ENCODE measurements around the gene BCHE.

Gene BCHE

DNA sequence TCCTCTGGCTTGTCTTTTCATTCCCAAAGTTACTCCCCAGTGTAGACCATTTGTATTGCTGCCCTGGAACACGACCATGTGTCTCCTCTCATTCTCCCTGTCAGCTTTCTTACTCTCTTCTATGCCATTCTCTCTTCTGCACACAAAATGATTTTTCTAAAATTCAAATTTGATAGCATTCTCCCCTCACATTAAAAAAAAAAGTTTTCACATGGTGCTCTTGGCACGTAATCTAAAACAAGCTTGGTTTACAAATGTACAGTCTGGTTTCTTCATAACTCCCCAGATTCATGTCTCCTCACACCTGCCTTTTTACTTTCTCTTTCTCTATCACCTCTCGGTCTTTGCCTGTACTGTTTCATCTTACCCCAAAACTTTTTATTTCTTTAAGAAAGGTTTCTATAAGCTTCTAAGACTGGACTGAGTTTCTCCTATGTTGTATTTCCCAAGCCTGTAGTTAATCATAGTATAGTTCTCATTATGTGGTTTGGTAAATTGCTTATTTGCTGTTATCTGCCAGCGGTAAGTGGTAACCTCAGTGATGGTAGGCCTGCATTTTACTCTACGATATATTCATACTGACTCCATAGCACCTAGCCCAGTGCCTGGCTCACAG lies 31.2 kb downstream of the BCHE start:
- no peak overlapping the region for H3K4me3 ChIP-seq (ENCODE audit: low read depth, low read length)
- in situ Hi-C loops (cut with HindIII; ENCODE audit: low sequenced_read_pairs): no loop called here
- DNase-seq (ENCODE audit: low read depth, low spot score): no peak
- TF ChIP-seq, protein P1, sequence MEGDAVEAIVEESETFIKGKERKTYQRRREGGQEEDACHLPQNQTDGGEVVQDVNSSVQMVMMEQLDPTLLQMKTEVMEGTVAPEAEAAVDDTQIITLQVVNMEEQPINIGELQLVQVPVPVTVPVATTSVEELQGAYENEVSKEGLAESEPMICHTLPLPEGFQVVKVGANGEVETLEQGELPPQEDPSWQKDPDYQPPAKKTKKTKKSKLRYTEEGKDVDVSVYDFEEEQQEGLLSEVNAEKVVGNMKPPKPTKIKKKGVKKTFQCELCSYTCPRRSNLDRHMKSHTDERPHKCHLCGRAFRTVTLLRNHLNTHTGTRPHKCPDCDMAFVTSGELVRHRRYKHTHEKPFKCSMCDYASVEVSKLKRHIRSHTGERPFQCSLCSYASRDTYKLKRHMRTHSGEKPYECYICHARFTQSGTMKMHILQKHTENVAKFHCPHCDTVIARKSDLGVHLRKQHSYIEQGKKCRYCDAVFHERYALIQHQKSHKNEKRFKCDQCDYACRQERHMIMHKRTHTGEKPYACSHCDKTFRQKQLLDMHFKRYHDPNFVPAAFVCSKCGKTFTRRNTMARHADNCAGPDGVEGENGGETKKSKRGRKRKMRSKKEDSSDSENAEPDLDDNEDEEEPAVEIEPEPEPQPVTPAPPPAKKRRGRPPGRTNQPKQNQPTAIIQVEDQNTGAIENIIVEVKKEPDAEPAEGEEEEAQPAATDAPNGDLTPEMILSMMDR (IDR thresholded peaks at IDR 0.05; ENCODE audit: low read depth, low read length): no peak

- TF ChIP-seq, protein P1 (IDR thresholded peaks at IDR 0.05; ENCODE audit: low read depth, low read length): no peak
- in situ Hi-C loops (cut with HindIII; ENCODE audit: low sequenced_read_pairs): no loop called here
These were observed 33.8 kb downstream of the BCHE start for GRCh38 chr3:165803471-165803870.

GRCh38 chr3:165800970-165801369 lies 36.3 kb downstream of the BCHE start:
- H3K4me3 ChIP-seq (ENCODE audit: low read depth, low read length): no peak overlapping the region
- in situ Hi-C loops (cut with HindIII; ENCODE audit: low sequenced_read_pairs): no loop called here
- no peak for DNase-seq (ENCODE audit: low read depth, low spot score)
- TF ChIP-seq, protein P1 (IDR thresholded peaks at IDR 0.05; ENCODE audit: low read depth, low read length): no peak

More at GRCh38 chr3:165803471-165803870, 33.8 kb downstream of the BCHE start:
- H3K4me3 ChIP-seq (ENCODE audit: low read depth, low read length): no peak overlapping the region
- no peak for DNase-seq (ENCODE audit: low read depth, low spot score)

- DNase-seq (ENCODE audit: low read depth, low spot score): no peak
- in situ Hi-C loops (cut with HindIII; ENCODE audit: low sequenced_read_pairs): no loop called here
- no peak overlapping the region for H3K4me3 ChIP-seq (ENCODE audit: low read depth, low read length)
- TF ChIP-seq, protein P1 (IDR thresholded peaks at IDR 0.05; ENCODE audit: low read depth, low read length): no peak
These were observed 38.2 kb downstream of the BCHE start for GRCh38 chr3:165799026-165799425.

GRCh38 chr3:165797551-165797950 lies 39.7 kb downstream of the BCHE start:
- DNase-seq (ENCODE audit: low read depth, low spot score): no peak
- TF ChIP-seq, protein P1 (IDR thresholded peaks at IDR 0.05; ENCODE audit: low read depth, low read length): no peak
- H3K4me3 ChIP-seq (ENCODE audit: low read depth, low read length): no peak overlapping the region
- in situ Hi-C loops (cut with HindIII; ENCODE audit: low sequenced_read_pairs): no loop called here

- TF ChIP-seq, protein P1 (IDR thresholded peaks at IDR 0.05; ENCODE audit: low read depth, low read length): no peak
- in situ Hi-C loops (cut with HindIII; ENCODE audit: low sequenced_read_pairs): no loop called here
- H3K4me3 ChIP-seq (ENCODE audit: low read depth, low read length): no peak overlapping the region
- DNase-seq (ENCODE audit: low read depth, low spot score): no peak
These were observed 40.5 kb downstream of the BCHE start for GRCh38 chr3:165796701-165797100.

All from astrocyte of the spinal cord (primary cell).